Endothelial cell of hepatic sinusoid (primary cell): Measurements from ENCODE around the gene INCA1.

ENCODE experiments used
- in situ Hi-C: cut with HindIII; loops from 2 replicates; pipeline ENCODE4 v1.10.0; 2017; ENCODE audit warnings: low sequenced_read_pairs

Gene INCA1

DNA sequence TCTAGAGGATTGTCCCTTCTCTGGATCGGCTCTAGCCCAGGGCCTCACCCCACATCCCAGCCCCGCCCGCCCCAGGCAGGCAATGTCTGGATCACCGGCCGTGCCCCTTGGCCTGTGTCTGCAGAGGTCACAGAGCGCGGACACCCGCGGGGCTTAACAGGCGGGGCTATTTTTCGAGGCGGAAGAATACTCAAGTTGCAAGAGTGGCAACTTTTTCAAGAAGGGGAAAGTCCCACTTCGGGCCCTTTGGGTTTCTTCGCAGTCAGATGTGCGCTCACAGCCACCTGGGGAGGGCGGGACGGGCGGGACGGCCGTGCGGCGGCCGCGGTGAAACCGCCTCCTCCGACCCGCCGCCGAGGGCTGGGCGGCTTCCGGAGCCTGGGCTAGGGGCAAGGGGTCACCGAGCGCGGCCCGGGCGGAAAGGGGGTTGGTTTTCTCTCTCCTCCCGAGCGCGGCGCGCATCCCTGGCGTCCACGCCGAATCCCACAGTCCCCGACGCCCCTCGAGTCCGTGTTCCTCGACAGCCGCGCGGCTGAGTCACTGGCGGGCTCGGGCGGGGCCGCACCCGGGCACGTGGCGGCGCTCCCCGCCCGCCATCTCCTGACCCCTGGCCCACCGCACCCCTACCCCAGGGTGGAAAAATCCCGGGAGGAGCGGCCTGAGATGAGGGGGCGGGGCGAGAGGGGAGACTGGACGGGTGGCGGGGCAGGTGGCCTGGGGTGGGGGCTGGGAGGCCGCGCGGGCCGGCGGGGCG is 47.8 kb downstream of the INCA1 start:
- in situ Hi-C loops, result loop anchor here (5.0 kb wide), 1 partner anchor 53 kb away; no protein-coding TSS in a partner anchor

- in situ Hi-C loops, result loop anchor here (5.0 kb wide), 1 partner anchor 53 kb away; no protein-coding TSS in a partner anchor
These were observed 48.4 kb downstream of the INCA1 start for GRCh38 chr17:4948931-4949320.

- in situ Hi-C loops, result loop anchor here (5.0 kb wide), 1 partner anchor 54 kb away; no protein-coding TSS in a partner anchor
These were observed 49.0 kb downstream of the INCA1 start, which contains the start of gene PFN1 for GRCh38 chr17:4948166-4948930. PFN1 (minus strand) TSS chr17:4948530; CDS start chr17:4948394, 136 bp downstream.

DNA sequence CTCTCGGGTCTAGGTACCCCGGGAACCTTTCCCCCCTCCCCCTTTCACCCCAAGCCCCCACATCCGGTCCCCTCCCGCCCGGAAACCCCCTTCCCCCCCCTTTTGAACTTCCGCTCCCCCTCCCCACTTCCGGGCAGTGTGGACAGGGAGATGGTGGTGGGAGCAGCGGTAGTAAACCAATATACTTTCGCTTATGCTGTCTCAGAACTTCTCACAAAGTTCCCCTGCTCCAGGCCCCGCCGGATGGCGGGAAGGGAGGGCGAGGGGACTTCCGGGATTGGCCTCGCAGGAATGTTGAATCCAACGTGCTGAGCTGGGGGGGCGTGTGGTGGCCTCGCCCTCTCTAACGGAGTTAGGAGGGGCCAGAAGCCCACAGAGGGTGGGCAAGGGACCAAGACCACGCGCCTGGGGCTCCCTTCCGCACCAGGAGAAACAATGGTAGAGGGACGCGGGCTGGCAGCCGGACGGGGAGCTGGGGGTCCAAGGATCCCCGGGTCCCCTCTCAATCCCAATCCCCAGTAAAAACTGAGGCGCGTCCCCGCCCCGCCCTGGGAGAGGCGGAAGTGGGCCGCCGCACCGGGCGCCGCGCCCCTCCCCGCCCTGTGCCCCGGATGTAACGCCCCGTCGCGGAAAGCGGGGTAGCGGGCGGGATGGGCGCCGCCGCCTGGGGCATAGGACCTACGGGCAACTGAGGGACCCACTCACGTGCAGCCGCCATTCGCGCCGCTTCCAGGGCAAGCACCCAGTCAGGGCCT is 49.7 kb downstream of the INCA1 start:
- in situ Hi-C loops, result loop anchor here (5.0 kb wide), 1 partner anchor 55 kb away; no protein-coding TSS in a partner anchor

DNA sequence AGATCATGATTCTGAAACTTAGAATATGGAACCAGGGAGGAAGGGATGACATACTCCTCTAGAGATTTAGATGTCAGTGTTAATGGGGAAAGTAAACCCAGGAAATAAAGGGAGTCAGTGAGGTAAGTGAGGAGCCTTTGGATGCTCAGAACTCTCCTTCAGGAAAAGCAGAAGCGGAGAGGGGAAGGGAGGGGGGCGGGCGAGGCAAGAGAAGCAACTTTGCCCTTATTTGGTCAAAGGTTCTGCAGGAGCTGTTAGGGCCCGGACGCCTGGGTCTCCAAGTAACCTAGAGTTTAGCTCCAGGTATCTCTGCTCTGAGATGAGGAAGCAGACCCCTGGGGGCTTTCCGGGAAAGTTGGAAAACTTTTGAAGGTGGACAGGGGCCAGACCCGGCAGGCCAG is 50.3 kb downstream of the INCA1 start:
- in situ Hi-C loops, result loop anchor here (5.0 kb wide), 1 partner anchor 55 kb away; no protein-coding TSS in a partner anchor

DNA sequence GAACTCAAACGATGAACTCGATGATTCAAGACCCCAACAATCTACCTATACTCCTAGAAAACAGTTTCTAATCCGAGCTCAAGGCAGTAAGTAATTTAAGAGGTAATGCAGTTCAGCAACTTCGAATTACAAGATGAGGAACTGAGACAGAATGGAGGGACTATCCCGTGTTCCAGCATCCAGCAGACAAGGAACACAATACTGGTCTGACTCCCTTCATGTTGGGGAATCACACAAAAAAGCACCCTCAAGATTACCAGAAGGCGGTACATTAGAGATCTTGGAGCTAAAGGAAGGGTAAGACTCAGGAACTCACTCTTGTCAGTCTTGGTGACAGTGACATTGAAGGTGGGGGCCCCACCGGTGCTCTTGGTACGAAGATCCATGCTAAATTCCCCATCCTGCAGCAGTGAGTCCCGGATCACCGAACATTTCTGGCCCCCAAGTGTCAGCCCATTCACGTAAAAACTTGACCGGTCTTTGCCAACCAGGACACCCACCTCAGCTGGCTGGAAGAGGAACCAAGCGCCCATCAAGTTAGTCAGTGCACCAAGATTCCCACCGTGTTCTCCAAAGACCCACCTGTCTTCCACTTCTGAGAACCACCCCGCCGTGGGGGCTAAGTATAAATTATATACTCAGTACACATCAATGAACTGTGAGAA is 50.9 kb downstream of the INCA1 start:
- in situ Hi-C loops, result loop anchor here (5.0 kb wide), 1 partner anchor 56 kb away; no protein-coding TSS in a partner anchor

GRCh38 chr17:4945944-4946280 is 51.4 kb downstream of the INCA1 start:
- in situ Hi-C loops, result loop anchor here (5.0 kb wide), 1 partner anchor 56 kb away; no protein-coding TSS in a partner anchor

DNA sequence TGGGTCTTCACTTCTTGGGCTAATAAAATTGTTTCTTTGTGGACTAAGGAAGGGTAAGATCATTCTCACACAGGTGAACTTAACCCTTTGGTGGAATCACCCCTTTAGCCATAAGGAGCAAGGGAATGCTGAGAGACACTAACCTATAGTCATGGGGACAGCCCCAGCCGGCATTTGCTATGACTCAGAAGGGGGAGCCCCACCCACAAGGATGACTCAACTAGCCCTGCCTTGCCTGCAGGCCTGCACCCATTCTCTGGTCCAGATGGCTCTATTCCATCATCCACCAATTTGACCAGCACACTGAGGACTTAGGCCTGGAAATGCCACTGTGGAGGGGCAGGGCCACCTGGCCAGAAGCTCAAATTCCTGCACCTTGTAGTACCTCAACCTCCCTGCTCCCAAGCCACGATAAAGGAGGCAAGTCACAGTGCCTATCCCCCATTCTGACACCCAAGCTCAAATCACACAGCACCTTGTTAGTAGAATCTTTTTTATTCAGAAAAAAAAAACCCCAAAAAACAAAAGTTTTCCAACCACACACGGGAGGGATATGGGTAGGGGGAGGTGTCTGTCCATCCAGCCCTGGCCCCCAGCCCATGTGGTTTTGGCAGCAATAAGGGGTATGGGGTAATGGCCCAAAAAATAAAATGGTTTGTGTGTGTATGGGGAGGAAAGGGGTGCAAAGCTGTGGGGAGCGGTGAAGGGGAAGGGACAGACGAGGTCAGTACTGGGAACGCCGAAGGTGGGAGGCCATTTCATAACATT is 52.0 kb downstream of the INCA1 start:
- in situ Hi-C loops, result loop anchor here (5.0 kb wide), 1 partner anchor 57 kb away; no protein-coding TSS in a partner anchor

- in situ Hi-C loops, result loop anchor here (5.0 kb wide), 1 partner anchor 58 kb away; no protein-coding TSS in a partner anchor
These were observed 52.7 kb downstream of the INCA1 start for GRCh38 chr17:4944554-4945175.

DNA sequence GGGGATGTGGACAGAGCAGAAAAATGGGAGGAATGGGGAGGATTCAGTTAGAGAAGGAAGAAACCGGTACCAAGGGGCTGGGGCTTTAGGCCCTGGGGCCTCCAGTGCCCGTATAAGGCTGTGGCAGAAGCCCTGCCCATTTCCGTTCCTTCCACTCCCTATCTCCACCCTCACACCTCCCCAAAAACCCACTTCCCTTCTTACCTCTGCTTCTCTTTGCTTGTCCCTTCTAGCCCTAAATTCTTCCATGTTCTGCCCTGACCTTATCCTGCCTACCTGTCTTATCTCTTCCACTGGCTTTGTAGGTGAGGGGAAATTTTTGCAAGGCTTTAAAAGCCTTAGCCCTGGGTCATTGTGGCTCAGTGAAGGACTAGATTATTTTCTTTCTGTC is 53.2 kb downstream of the INCA1 start:
- in situ Hi-C loops, result no loop called here

DNA sequence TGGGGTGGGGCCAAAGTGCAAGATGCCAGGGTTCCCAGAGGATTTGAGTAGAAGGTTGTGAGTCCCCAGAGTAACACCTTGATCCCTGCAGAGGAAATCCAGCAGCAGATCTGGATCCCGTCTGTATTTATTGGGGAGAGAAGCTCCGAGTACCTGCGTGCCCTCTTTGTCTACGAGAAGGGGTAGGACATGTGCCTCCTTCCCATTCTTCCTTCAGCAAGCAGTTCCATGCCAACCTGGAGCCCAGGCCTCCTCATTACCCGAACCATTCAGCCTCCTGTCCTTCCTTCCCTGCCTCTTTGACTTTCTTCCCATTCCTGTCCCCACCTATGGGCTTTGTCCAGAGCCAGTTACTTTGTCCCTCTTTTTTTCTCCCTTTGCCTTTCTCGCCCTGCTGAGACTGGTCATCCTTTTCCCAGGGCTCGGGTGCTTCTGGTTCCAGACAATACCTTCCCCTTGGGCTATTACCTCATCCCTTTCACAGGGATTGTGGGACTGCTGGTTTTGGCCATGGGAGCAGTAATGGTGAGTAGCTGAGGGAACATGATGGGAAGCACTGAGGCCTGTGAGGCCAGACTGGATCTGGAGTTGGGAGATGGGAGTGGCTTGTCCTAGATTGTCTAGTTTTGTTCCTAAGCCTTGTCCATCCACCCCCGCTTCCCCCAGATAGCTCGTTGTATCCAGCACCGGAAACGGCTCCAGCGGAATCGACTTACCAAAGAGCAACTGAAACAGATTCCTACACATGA is 54.4 kb downstream of the INCA1 start:
- in situ Hi-C loops, result no loop called here

- in situ Hi-C loops, result no loop called here
These were observed 56.1 kb downstream of the INCA1 start for GRCh38 chr17:4941319-4941610.

GRCh38 chr17:4940555-4941318 is 56.6 kb downstream of the INCA1 start:
- in situ Hi-C loops, result no loop called here

DNA sequence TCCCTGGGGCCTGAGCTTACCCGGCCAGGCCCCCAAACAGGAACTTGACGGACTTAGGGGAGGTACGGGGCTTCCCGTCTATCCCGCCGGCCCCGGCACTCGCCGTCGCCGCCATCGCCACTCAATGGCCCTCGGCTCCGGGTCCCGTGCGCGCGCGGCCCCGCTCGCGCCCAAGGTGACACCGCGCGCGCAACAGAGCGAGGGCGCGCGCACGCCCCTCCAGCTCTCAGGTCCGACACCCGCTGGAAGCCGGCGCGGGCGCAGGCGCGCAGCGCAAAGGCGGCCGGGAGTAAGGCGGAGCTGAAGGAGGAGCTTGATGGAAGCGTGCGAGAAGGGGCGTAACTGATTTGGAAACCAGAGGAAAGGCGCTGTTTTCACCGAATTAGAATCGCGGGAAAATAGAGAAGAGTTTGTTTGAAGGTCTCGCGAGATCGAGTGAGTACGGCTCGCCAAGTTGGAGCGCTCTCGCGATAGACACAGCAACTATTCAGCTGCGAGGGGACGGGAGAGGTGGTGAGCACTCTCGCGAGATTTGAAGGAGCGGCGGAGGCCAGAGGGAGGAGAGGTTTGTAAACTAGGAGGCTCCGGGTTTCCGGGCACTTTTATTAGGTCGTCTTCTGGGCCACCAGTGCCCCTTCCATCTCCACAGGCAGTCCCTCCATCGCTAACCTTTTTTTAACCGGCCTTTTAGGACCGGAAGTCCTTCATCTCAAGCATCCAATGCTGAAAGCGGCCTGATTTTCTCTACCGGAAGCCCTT is 57.3 kb downstream of the INCA1 start, which contains the start of the genes RNF167 and SLC25A11:
RNF167 (plus strand) TSS at position 473 of the 759 bp plus-strand sequence. CDS start 642 bp downstream, outside the sequence.
SLC25A11 (minus strand) TSS at position 251 of the 759 bp plus-strand sequence; CDS start at position 115, 136 bp downstream.
- in situ Hi-C loops, result no loop called here

DNA sequence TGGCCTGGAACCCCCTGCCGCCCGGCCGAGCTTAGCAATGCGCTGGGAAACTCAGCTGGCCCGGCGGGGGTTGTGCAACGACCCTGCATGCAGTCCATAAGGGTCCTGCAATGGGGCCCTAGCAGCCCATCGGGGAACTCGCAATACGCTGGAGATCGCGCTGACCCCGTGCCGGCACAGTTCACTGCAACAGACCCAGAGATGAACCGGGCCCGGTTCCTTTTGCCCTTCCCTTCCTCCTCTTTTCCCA is 57.9 kb downstream of the INCA1 start:
- in situ Hi-C loops, result no loop called here

DNA sequence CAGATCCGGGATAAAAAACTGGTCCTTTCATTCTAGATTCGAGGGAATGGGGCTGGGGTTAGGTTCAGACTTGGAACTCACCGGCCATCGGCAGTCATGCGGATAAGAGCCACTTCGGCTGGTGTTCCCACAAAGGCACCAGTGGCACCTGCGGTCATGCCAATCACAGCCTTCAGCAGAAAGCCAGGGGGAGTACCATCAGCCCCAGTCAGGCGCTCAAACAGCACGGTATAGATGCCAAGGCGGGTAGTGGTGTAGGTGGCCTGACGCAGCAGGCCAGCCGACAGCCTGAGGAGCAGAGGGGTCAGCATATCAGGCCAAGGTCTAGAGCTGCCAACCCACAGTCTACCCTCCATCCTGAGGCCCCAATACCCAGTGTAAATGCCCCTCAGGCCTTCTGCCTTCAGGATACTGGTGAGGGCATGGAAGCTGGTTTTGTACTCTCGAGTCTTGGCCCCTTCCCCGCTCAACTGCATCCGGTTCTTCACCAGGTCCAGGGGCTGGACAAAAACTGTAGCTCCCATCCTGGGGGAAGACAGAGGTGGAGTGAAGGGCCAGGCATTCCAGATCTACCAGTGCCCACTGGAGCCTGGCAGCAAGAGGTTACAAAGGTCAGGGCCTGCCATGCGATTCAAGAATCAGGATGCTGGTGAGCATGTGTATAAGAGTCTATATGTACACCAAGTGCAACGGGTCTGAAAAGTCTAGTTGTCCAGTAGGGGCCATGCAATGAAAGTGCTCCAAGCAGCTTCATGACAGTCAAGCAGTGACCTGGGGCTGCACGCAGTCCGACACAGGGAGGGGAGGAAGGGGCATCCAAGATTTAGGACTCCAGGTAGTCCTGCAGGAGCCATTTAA is 58.4 kb downstream of the INCA1 start:
- in situ Hi-C loops, result no loop called here
